GM21360 (cell line): Measurements from ENCODE around the gene GNL1.

Experiments used
- ATAC-seq: cut with Tn5 transposase; IDR thresholded peaks from one replicate; pipeline ENCODE4 v1.9.1; 2021; ENCODE audit warnings: mild to moderate bottlenecking, moderate library complexity; ENCODE audit not compliant: unreplicated experiment

GNL1 gene

DNA sequence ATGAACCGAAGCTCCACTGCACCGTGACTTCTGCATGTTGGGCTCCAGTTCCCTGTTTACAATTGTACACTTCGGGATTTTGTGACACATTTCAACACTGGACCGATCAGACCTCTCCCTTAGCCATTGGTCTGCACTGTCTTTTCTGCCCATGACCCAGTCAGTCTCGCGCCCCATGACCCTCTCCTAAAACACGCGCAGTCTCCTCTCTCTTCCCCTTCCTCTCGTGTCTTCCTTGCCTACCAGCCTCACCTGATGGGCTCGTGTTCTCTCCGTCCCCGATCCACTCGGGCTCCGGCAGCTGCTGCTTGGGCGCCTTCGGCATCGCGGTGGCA is 14.4 kb upstream of the GNL1 start:
- peak; percentile 13 for ATAC-seq

- no peak for ATAC-seq
Observed at GRCh38 chr6:30570263-30570662, 14.0 kb upstream of the GNL1 start.

- no peak for ATAC-seq
Observed at GRCh38 chr6:30568245-30568644, 12.0 kb upstream of the GNL1 start.

GRCh38 chr6:30565772-30566171 is 9.5 kb upstream of the GNL1 start:
- no peak for ATAC-seq

- ATAC-seq, result no peak
Observed at GRCh38 chr6:30564114-30564513, 7.8 kb upstream of the GNL1 start.

DNA sequence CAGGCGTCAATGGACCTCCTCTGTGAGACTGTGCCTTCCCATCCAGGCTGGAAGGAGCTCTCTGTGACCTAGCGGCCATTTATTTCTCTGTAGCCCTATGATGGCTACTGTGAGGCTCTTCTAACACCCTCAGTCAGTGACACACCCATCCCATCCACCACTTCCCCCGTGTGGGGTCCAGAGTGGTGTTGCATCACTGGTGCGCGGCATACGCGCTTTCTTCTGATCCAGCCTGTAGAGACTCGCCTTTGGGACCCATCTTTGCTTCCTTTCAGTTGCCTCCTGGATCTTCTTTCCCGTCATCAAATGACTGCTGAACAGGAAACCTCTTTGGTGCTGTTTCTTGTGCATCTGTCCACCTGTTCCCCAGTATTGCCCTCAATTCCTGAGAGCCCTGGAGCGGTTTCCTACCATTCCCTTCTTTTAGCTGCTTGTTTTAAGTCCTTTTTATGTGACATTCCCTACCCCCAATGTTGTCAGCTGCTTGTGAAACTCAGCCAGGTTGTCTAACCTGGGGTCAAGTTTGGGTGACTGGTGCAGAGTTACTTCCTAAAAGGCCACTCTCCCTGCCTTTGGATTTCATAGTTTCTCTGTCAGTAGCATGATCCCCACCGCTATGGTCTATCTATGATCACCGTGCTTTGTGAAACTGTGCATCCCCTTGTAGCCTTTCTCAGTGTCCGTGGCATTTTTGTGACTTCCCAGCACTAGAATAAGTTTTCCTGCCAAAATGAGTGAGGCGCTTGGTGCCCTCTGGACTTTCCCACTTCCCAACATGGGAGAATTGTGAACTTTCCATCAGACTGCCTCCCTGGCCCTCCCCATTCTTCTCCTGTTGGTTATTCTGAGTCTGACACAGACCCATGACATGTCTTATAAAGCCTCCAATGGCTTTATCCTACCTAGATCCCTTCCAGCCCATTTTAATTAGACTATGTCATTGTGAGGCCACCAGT is 6.5 kb upstream of the GNL1 start:
- ATAC-seq, result no peak

GRCh38 chr6:30560930-30561329 is 4.6 kb upstream of the GNL1 start:
- ATAC-seq, result no peak

DNA sequence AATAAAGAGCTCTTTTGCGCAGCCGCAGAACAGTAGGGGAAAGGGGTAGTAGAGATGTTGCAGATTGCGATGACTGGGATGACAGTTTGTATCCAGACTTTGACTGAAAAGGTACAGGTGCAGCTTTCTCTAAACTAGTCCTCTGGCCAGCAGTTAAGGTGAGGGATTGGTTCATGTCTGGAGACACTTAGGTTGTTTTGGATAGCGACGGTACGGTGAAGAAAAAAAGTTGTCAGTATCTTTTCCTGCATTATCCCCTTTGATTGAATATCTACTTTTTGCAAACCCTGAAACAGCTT is 1.3 kb upstream of the GNL1 start:
- ATAC-seq, result no peak

- ATAC-seq, result peak; percentile 46
Observed at GRCh38 chr6:30556906-30557682, 805 bp upstream of the GNL1 start, which contains the start of gene PRR3. TSS of gene PRR3 (plus strand) at chr6:30557295. CDS start at chr6:30557345, 50 bp downstream.

- ATAC-seq, result no peak
Observed at GRCh38 chr6:30555816-30556065, 548 bp downstream of the GNL1 start.

- ATAC-seq, result no peak
Observed at GRCh38 chr6:30554962-30555815, 1.1 kb downstream of the GNL1 start.

DNA sequence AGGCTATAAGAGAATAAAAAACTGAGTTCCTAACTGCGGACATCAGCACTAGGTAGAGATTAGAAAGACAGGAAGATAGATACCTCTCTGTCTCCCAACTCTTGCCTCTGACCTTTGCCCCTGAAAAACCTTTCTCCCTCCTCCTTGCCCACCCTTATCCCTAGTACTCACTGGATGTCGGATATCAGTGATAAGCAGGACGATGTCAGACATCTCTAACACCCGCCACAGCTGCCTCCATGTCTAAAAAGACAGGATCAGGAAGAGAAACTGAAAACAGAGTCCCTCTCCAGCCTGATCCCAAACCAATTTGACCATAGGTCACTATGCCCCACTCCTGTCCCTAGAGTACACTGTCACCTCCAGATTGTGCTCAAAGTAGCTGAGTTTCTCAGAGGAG is 1.9 kb downstream of the GNL1 start:
- no peak for ATAC-seq

GRCh38 chr6:30548375-30548774 is 7.9 kb downstream of the GNL1 start:
- no peak for ATAC-seq

- no peak for ATAC-seq
Observed at GRCh38 chr6:30547454-30547853, 8.8 kb downstream of the GNL1 start.

DNA sequence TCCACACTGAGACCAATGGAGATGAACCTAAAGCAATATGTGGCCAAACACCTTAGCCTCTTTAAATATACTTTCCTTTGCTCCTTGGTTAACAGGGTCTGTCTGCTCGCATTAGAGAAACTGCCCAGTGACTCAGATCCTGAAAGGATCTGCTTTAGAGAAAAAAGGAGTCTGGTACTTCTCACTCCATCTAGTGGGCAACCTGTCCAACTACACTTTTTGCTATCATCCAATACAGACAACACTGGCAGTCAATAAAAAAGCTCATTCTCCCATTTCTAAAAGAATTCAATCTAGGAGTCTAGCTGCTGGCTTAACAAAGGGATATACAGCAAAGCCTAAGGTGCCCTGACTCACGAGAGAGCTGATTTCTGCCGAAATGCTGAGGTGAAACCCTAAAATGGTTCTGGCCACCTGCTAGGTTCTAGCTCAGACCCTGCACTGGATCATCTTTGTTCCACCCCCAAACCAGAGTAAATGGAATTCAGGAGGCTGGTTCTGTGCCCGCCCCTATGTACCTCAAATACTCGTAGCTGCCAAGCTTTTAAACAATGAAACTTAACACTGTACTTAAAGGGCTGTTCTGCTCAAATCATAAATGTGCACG is 11.5 kb downstream of the GNL1 start:
- no peak for ATAC-seq

DNA sequence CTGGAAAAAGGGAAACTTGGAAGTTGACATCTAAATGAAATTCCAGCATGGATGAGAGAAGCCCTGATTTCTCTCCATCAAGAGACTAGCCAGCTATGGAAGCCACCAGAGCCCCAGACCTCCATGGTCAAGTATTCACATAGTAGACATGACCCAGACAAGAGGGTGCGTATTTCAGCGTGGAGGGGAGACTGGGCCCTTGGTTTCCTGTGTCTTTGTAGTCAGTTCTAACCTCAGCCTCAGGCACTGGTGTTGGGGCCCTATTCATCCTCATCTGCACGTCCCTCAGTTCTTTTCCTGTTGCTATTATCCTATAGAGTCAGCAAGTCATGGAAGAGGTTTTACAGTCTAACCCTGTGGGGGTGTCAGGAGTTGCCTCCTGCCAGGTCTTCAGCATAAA is 12.5 kb downstream of the GNL1 start:
- ATAC-seq, result no peak

DNA sequence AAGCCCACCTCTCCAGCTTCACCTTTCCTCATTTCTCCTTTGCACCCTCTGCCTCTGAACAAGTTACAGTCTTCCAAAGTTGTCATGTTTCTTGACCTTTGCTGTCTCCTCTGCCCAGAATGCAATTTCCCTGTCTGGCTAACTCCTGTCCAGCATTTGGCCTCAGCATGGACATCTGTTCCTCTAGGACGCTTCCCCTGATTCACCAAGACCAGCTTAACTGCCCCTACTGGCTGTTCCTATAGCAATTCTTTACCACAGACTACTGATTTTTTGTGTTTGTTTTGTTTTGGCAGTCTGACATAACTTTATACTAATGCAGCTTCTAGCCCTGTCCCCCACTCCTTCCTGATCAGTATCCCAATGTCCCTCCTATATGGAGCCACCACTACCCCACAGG is 13.4 kb downstream of the GNL1 start:
- ATAC-seq, result no peak

- ATAC-seq, result no peak
Observed at GRCh38 chr6:30542404-30542725, 13.9 kb downstream of the GNL1 start.

GRCh38 chr6:30541515-30542403 is 14.5 kb downstream of the GNL1 start:
- no peak for ATAC-seq

- no peak for ATAC-seq
Observed at GRCh38 chr6:30537931-30538330, 18.4 kb downstream of the GNL1 start.
